GM19372 (cell line): ENCODE measurements around the gene TAL1.

Source experiments
- ATAC-seq: cut with Tn5 transposase; IDR thresholded peaks from one replicate; pipeline ENCODE4 v1.9.1; 2021; ENCODE audit warnings: mild to moderate bottlenecking, low read depth, moderate library complexity; ENCODE audit not compliant: unreplicated experiment

Gene TAL1

GRCh38 chr1:47178654-47179016 lies 53.4 kb downstream of the TAL1 start:
- ATAC-seq = no peak

DNA sequence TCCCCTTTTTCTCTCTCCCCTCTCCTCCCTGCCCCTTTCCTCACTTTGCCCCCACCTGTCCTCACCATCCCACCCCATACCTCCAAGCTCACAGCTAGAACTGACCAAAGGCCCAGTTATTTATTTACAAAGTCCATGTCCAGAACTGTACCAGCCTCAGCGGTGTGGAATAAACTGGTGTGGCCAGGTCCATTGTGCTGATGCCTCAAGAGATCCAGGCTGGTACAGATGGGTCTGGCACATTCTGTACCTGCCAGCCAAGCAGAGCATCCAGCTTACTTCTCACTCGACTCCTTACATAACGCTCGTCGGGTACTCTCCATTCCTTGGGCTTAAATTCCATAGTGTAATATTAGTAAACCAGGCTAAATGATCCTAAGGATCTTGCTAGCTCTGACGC lies 54.0 kb downstream of the TAL1 start:
- no peak for ATAC-seq

GRCh38 chr1:47175227-47175934 lies 56.6 kb downstream of the TAL1 start:
- peak; percentile 44 for ATAC-seq

- no peak for ATAC-seq
Measured at GRCh38 chr1:47174656-47175020, 57.4 kb downstream of the TAL1 start.

- no peak for ATAC-seq
Measured at GRCh38 chr1:47172782-47173181, 59.2 kb downstream of the TAL1 start.
